Caco-2 (cell line): ENCODE measurements around the gene SOD2. TPM values are rescaled to one million over a fixed set of nuclear protein-coding genes. Genes with fewer than 3 reads are reported as not detected.
A peak's percentile ranks its signal among the peaks of the same experiment; 100 is the strongest.

Experiments used
- BruUV-seq: library from RNA; stranded (reverse); fragments of 400-500 nt; replicated peaks from 2 replicates; lab custom pipeline; 2021; lab: Mats Ljungman, UMichigan
- CTCF ChIA-PET: fragments of 300-600 bp; sonication (Branson Sonifier 250); formaldehyde crosslinking; loops from one replicate; lab custom pipeline; 2022; ENCODE audit warnings: antibody characterized with exemption; lab: Charles Lee
- POLR2A ChIA-PET: fragments of 300-600 bp; sonication (Branson Sonifier 250); formaldehyde crosslinking; loops from one replicate; lab custom pipeline; 2022; ENCODE audit warnings: antibody characterized with exemption; lab: Charles Lee
- DNase-seq, 2 experiments: peaks; one replicate each; pipeline versions ENCODE4 v3.0.0 to v3.0.0-alpha.2; 2020 to 2022
- H3K27me3 ChIP-seq: replicated peaks from 2 replicates; pipeline ENCODE4 v1.6.0; 2011; ENCODE audit warnings: low read length; ENCODE audit not compliant: control insufficient read depth, insufficient read depth
- H3K36me3 ChIP-seq: 2 replicates; pipeline ENCODE4 v1.5.1; 2011; ENCODE audit warnings: low read length; ENCODE audit not compliant: control insufficient read depth, insufficient read depth
- H3K4me1 ChIP-seq: fragments of 250-450 bp; sonication (Bioruptor Pico); 2 replicates; pipeline ENCODE4 v1.5.1; 2020; ENCODE audit warnings: mild to moderate bottlenecking
- H3K4me3 ChIP-seq: 2 replicates; pipeline ENCODE4 v1.5.1; 2011; ENCODE audit warnings: low read depth, mild to moderate bottlenecking, control low read depth, low read length
- H3K9me3 ChIP-seq: fragments of 250-450 bp; sonication (Bioruptor Pico); 2 replicates; pipeline ENCODE4 v1.5.1; 2020; ENCODE audit warnings: mild to moderate bottlenecking, moderate library complexity
- H3K27ac Mint-ChIP-seq: one replicate; pipeline ENCODE4 v1.8.0; 2022; ENCODE audit warnings: mixed read lengths; ENCODE audit not compliant: unreplicated experiment
- H3K27me3 Mint-ChIP-seq: one replicate; pipeline ENCODE4 v1.8.0; 2022; ENCODE audit warnings: mixed read lengths; ENCODE audit not compliant: insufficient read depth, unreplicated experiment
- H3K36me3 Mint-ChIP-seq: one replicate; pipeline ENCODE4 v1.8.0; 2022; ENCODE audit warnings: mild to moderate bottlenecking, mixed read lengths; ENCODE audit not compliant: insufficient read depth, unreplicated experiment
- H3K4me1 Mint-ChIP-seq: one replicate; pipeline ENCODE4 v1.8.0; 2022; ENCODE audit warnings: low read depth, mixed read lengths; ENCODE audit not compliant: unreplicated experiment
- H3K4me3 Mint-ChIP-seq: one replicate; pipeline ENCODE4 v1.8.0; 2022; ENCODE audit warnings: mild to moderate bottlenecking, moderate library complexity, mixed read lengths; ENCODE audit not compliant: unreplicated experiment
- H3K9me3 Mint-ChIP-seq: one replicate; pipeline ENCODE4 v1.8.0; 2022; ENCODE audit warnings: mixed read lengths; ENCODE audit not compliant: unreplicated experiment
- CTCF ChIP-seq, 2 experiments: fragments of 200-600 bp in 1 of 2; IDR thresholded peaks; 1 replicate in 1 of 2; 2 replicates in 1 of 2; pipeline versions ENCODE4 v1.5.1 to v1.8.0; 2011 to 2022; ENCODE audit warnings: antibody characterized with exemption in 1 of 2, control low read depth in 1 of 2, inconsistent platforms in 1 of 2, low read depth in 1 of 2, low read length in 1 of 2, mild to moderate bottlenecking in 1 of 2, moderate library complexity in 1 of 2; ENCODE audit not compliant: insufficient read depth in 1 of 2, severe bottlenecking in 1 of 2, unreplicated experiment in 1 of 2
- intact Hi-C: fragments of 100-400 bp; cut with micrococcal nuclease; formaldehyde crosslinking; loops from one replicate; pipeline ENCODE4 v1.10.0; 2022; ENCODE audit not compliant: unreplicated experiment
- total RNA-seq: library from RNA; stranded (reverse); gene quantifications from 2 replicates; pipeline ENCODE4 v1.2.3, GENCODE V29; 2022

The SOD2 gene
- total RNA-seq, 1 experiment from 2014 or later: 110 TPM

- TF ChIP-seq CTCF (IDR thresholded peaks at IDR 0.05; ENCODE audit: insufficient read depth in 1 of 2, low read depth in 1 of 2, low read length in 1 of 2, severe bottlenecking in 1 of 2, unreplicated experiment in 1 of 2): no peak
- Histone ChIP-seq H3K27me3 (no peaks in the 10 kb centered on the region), H3K4me3 (no peak overlapping the region), H3K36me3 (no peaks in the 10 kb centered on the region), H3K9me3 (no peaks in the 10 kb centered on the region), H3K4me1 (no peaks in the 10 kb centered on the region)
- peaks cover 9% of the 10 kb centered on the region for H3K9me3 Mint-ChIP-seq
- no peak for DNase-seq
- no peak overlapping the region for H3K27ac Mint-ChIP-seq
- ChIA-PET CTCF (interaction anchor here (1.0 to 1.9 kb wide), 2 partner anchors 22 to 481 kb away, joined by 3 to 9 read pairs; no protein-coding TSS in a partner anchor), POLR2A (no interaction called here)
- no peak overlapping the region for H3K4me3 Mint-ChIP-seq
- H3K36me3 Mint-ChIP-seq: no peaks in the 10 kb centered on the region
- BruUV-seq: no TSS peak
- H3K4me1 Mint-ChIP-seq: no peaks in the 10 kb centered on the region
- peaks cover 2% of the 10 kb centered on the region for H3K27me3 Mint-ChIP-seq
- intact Hi-C loops: loop anchor here (2.0 to 10.0 kb wide), 2 partner anchors 401 to 481 kb away; no protein-coding TSS in a partner anchor
Measured at GRCh38 chr6:159655409-159655988, 37.5 kb downstream of the SOD2 start.

- Mint-ChIP-seq H3K36me3 (no peaks in the 10 kb centered on the region), H3K9me3 (peaks cover 9% of the 10 kb centered on the region), H3K27ac (no peak overlapping the region), H3K27me3 (peaks cover 2% of the 10 kb centered on the region), H3K4me3 (no peak overlapping the region), H3K4me1 (no peaks in the 10 kb centered on the region)
- no peaks in the 10 kb centered on the region for H3K27me3 ChIP-seq
- H3K9me3 ChIP-seq: no peaks in the 10 kb centered on the region
- CTCF ChIA-PET: interaction anchor here (0.7 to 1.9 kb wide), 5 partner anchors 21 to 501 kb away, joined by 3 to 9 read pairs (median 4); no protein-coding TSS in a partner anchor
- no TSS peak for BruUV-seq
- DNase-seq: peak in 1 of 2 experiments; percentile 50
- peak; percentile 45 to 63 for TF ChIP-seq CTCF (IDR thresholded peaks at IDR 0.05; ENCODE audit: insufficient read depth in 1 of 2, low read depth in 1 of 2, low read length in 1 of 2, severe bottlenecking in 1 of 2, unreplicated experiment in 1 of 2)
- POLR2A ChIA-PET: interaction anchor here (0.6 kb wide), 1 partner anchor 70 kb away, joined by 3 read pairs; no protein-coding TSS in a partner anchor
- H3K4me3 ChIP-seq: no peak overlapping the region
- H3K4me1 ChIP-seq: no peaks in the 10 kb centered on the region
- no peaks in the 10 kb centered on the region for H3K36me3 ChIP-seq
- intact Hi-C loops: loop anchor here (2.0 to 10.0 kb wide), 2 partner anchors 400 to 480 kb away; no protein-coding TSS in a partner anchor
Measured at GRCh38 chr6:159654483-159655098, 38.5 kb downstream of the SOD2 start.

GRCh38 chr6:159650314-159650713 lies 42.7 kb downstream of the SOD2 start:
- intact Hi-C loops: loop anchor here (10.0 kb wide), 1 partner anchor 396 kb away; no protein-coding TSS in a partner anchor

More at GRCh38 chr6:159650314-159650713, 42.7 kb downstream of the SOD2 start:
- ChIA-PET POLR2A (no interaction called here), CTCF (no interaction called here)
- Mint-ChIP-seq H3K4me3 (no peak overlapping the region), H3K27ac (no peak overlapping the region), H3K4me1 (no peaks in the 10 kb centered on the region), H3K27me3 (no peaks in the 10 kb centered on the region), H3K9me3 (no peaks in the 10 kb centered on the region), H3K36me3 (no peaks in the 10 kb centered on the region)
- TF ChIP-seq CTCF (IDR thresholded peaks at IDR 0.05; ENCODE audit: insufficient read depth in 1 of 2, low read depth in 1 of 2, low read length in 1 of 2, severe bottlenecking in 1 of 2, unreplicated experiment in 1 of 2): no peak
- Histone ChIP-seq H3K4me1 (no peaks in the 10 kb centered on the region), H3K9me3 (no peaks in the 10 kb centered on the region), H3K27me3 (no peaks in the 10 kb centered on the region), H3K36me3 (no peaks in the 10 kb centered on the region), H3K4me3 (no peak overlapping the region)
- no peak for DNase-seq
- BruUV-seq: no TSS peak
